ES-I3 (cell line): Measurements from ENCODE around the gene F11R.

ENCODE experiments used
- H3K36me3 ChIP-seq: 2 replicates; pipeline ENCODE4 v1.6.1; 2013; ENCODE audit warnings: mild to moderate bottlenecking, low read length, control low read depth, moderate library complexity; ENCODE audit not compliant: insufficient read depth
- H3K4me1 ChIP-seq: 2 replicates; pipeline ENCODE4 v1.6.1; 2013; ENCODE audit warnings: mild to moderate bottlenecking, control low read depth, low read length; ENCODE audit not compliant: insufficient read depth
- H3K9ac ChIP-seq: 2 replicates; pipeline ENCODE4 v1.6.1; 2013; ENCODE audit warnings: low read depth, mild to moderate bottlenecking, low read length, moderate library complexity
- H3K9me3 ChIP-seq: 2 replicates; pipeline ENCODE4 v1.6.1; 2013; ENCODE audit warnings: mild to moderate bottlenecking, low read length, moderate library complexity; ENCODE audit not compliant: control insufficient read depth, insufficient read depth

Gene F11R

GRCh38 chr1:160985723-160986122 is 35.2 kb downstream of the F11R start:
- peaks cover 19% of the 10 kb centered on the region for H3K4me1 ChIP-seq
- no peak overlapping the region for H3K9ac ChIP-seq
- H3K9me3 ChIP-seq, result no peaks in the 10 kb centered on the region
- no peaks in the 10 kb centered on the region for H3K36me3 ChIP-seq

- no peaks in the 10 kb centered on the region for H3K36me3 ChIP-seq
- peaks cover 7% of the 10 kb centered on the region; the same call in 1 of the 2 replicates for H3K4me1 ChIP-seq
- H3K9me3 ChIP-seq, result no peaks in the 10 kb centered on the region
- peak overlapping the region; percentile 62 for H3K9ac ChIP-seq
Observed at GRCh38 chr1:160981584-160982411, 39.2 kb downstream of the F11R start.

GRCh38 chr1:160979286-160979685 is 41.7 kb downstream of the F11R start:
- H3K36me3 ChIP-seq, result no peaks in the 10 kb centered on the region
- H3K4me1 ChIP-seq, result peaks cover 3% of the 10 kb centered on the region; the same call in 1 of the 2 replicates
- no peak overlapping the region for H3K9ac ChIP-seq
- H3K9me3 ChIP-seq, result no peaks in the 10 kb centered on the region

- no peaks in the 10 kb centered on the region for H3K36me3 ChIP-seq
- no peak overlapping the region for H3K9ac ChIP-seq
- peaks cover 3% of the 10 kb centered on the region for H3K4me1 ChIP-seq
Observed at GRCh38 chr1:160978510-160978927, 42.4 kb downstream of the F11R start.

GRCh38 chr1:160975026-160975425 is 45.9 kb downstream of the F11R start:
- Histone ChIP-seq H3K36me3 (no peaks in the 10 kb centered on the region), H3K4me1 (peaks cover 13% of the 10 kb centered on the region), H3K9ac (no peak overlapping the region), H3K9me3 (no peaks in the 10 kb centered on the region)

More at GRCh38 chr1:160978510-160978927, 42.4 kb downstream of the F11R start:
- H3K9me3 ChIP-seq, result no peaks in the 10 kb centered on the region

GRCh38 chr1:160973491-160973890 is 47.5 kb downstream of the F11R start:
- Histone ChIP-seq H3K4me1 (peaks cover 9% of the 10 kb centered on the region), H3K9me3 (no peaks in the 10 kb centered on the region), H3K36me3 (no peaks in the 10 kb centered on the region), H3K9ac (no peak overlapping the region)

- peaks cover 9% of the 10 kb centered on the region for H3K4me1 ChIP-seq
- H3K9me3 ChIP-seq, result no peaks in the 10 kb centered on the region
- H3K9ac ChIP-seq, result no peak overlapping the region
- no peaks in the 10 kb centered on the region for H3K36me3 ChIP-seq
Observed at GRCh38 chr1:160972939-160973338, 48.0 kb downstream of the F11R start.

GRCh38 chr1:160971618-160972056 is 49.3 kb downstream of the F11R start:
- no peaks in the 10 kb centered on the region for H3K9me3 ChIP-seq
- H3K9ac ChIP-seq, result no peak overlapping the region; the same call in 1 of the 2 replicates
- H3K36me3 ChIP-seq, result no peaks in the 10 kb centered on the region
- peaks cover 9% of the 10 kb centered on the region for H3K4me1 ChIP-seq

- Histone ChIP-seq H3K4me1 (no peaks in the 10 kb centered on the region), H3K36me3 (no peaks in the 10 kb centered on the region), H3K9me3 (no peaks in the 10 kb centered on the region), H3K9ac (no peak overlapping the region)
Observed at GRCh38 chr1:160963521-160963920, 57.4 kb downstream of the F11R start.

- Histone ChIP-seq H3K4me1 (peaks cover 4% of the 10 kb centered on the region; the same call in 1 of the 2 replicates), H3K36me3 (no peaks in the 10 kb centered on the region), H3K9ac (no peak overlapping the region), H3K9me3 (no peaks in the 10 kb centered on the region)
Observed at GRCh38 chr1:160961419-160961818, 59.5 kb downstream of the F11R start.

- peaks cover 10% of the 10 kb centered on the region for H3K4me1 ChIP-seq
- no peaks in the 10 kb centered on the region for H3K9me3 ChIP-seq
- no peaks in the 10 kb centered on the region for H3K36me3 ChIP-seq
- no peak overlapping the region for H3K9ac ChIP-seq
Observed at GRCh38 chr1:160956966-160957365, 64.0 kb downstream of the F11R start.

GRCh38 chr1:160954158-160955104 is 66.5 kb downstream of the F11R start, which contains the start of gene ITLN2:
ITLN2 (minus strand) TSS chr1:160954809; CDS start chr1:160954741, 68 bp downstream.
- no peak within 1 kb of the TSS for H3K9ac ChIP-seq
- no peaks in the 10 kb centered on the region for H3K9me3 ChIP-seq
- H3K36me3 ChIP-seq, result no peaks in the 10 kb centered on the region
- H3K4me1 ChIP-seq, result peaks cover 21% of the 10 kb centered on the region

- no peaks in the 10 kb centered on the region for H3K9me3 ChIP-seq
- peaks cover 28% of the 10 kb centered on the region for H3K4me1 ChIP-seq
- no peak overlapping the region for H3K9ac ChIP-seq
- no peaks in the 10 kb centered on the region for H3K36me3 ChIP-seq
Observed at GRCh38 chr1:160953030-160953429, 67.9 kb downstream of the F11R start.

GRCh38 chr1:160952129-160952510 is 68.8 kb downstream of the F11R start:
- Histone ChIP-seq H3K4me1 (peaks cover 28% of the 10 kb centered on the region), H3K9me3 (no peaks in the 10 kb centered on the region), H3K36me3 (no peaks in the 10 kb centered on the region), H3K9ac (no peak overlapping the region)
